Middle frontal gyrus (tissue), 1 donor: ENCODE data around the gene GPR162.

Source experiments
- DNase-seq: peaks from one replicate; pipeline ENCODE4 v3.0.0-alpha.2; 2015; ENCODE audit warnings: low spot score; ENCODE audit errors: extremely low spot score

The GPR162 gene

DNA sequence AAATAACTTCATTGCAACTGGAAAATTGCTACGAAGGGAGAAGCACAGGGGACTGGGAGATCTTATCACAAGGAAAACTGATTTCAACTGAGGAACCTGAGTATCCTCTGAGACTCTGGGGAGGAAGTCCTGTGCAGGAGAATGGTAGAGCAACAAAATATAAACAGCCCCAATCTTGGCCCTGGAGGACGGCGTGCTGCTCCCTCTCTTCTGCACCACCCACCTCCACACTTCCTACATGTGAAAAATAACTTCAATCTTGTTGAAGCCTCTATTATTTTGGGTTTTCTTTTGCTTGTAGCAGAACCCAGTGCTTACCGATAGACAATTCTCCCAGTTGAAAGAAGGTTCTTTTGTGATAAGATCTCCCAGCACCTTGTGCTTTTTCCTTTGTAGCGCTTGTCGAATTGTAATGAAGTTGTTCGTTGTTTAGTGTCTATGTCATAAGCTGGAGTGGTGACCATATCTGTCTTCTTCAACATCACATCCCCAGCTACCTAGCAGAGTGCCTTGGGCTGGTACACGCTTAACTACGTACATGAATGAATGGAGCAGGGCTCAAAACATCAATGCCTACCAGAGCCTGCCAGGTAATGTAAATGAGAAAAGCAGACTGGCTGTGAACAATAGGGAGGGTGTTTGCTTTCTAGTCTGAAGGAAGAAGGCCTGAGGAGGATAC, 35.1 kb upstream of the GPR162 start:
- no peak for DNase-seq

DNA sequence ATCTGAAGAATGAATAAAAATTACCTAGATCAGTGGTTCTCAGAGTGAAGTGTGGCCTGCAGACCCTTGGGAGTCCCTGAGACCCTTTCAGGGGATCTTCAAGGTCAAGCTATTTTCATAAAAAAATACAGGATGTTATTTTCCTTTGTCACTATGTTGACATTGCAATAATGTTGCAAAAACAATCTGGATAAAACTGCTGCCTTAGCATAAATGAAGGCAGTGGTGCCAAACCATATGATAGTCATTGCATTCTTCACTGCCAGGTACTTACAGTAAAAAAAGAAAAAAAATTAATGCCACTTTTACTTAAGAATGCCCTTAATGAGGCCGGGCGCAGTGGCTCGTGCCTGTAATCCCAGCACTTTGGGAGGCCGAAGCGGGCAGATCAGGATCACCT, 34.3 kb upstream of the GPR162 start:
- DNase-seq, result no peak

- no peak for DNase-seq
Measured at GRCh38 chr12:6788972-6789924, 32.4 kb upstream of the GPR162 start, which contains the start of gene CD4. TSS of gene CD4 (plus strand) at chr12:6789528. CDS start at chr12:6800139, 10,611 bp downstream.

DNA sequence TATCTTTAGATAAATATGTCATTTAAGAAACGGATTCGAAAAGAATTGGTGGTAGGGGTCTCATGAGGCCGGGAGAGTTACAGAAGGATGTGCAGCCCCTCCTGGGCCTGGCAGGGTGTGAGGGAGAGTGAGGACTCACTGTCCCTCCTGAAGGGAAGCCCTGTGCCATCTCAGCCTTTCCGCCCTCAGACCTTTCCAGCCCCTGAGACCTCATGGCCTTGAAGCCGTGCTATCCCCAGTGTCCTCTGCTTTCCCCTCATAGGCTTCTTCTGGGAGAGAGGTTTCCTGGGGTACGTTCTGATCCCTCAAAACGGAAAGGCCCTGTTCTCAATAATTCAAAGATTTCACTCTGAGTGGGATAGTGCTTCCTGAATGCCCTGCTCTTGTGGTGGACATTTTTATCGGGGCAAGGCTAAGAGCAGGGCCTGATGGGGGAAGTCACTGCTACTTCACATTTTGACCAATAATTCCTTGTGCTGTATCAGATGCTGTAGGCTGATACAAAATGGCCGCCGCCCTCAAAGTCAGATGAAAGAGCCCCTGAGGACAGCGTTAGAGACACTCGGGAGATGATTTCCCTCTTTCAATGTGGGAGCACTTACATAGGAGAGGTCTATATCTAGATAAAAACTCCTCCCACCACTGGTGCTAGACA, 31.0 kb upstream of the GPR162 start:
- DNase-seq, result no peak

GRCh38 chr12:6791931-6792520, 29.6 kb upstream of the GPR162 start:
- DNase-seq, result no peak

DNA sequence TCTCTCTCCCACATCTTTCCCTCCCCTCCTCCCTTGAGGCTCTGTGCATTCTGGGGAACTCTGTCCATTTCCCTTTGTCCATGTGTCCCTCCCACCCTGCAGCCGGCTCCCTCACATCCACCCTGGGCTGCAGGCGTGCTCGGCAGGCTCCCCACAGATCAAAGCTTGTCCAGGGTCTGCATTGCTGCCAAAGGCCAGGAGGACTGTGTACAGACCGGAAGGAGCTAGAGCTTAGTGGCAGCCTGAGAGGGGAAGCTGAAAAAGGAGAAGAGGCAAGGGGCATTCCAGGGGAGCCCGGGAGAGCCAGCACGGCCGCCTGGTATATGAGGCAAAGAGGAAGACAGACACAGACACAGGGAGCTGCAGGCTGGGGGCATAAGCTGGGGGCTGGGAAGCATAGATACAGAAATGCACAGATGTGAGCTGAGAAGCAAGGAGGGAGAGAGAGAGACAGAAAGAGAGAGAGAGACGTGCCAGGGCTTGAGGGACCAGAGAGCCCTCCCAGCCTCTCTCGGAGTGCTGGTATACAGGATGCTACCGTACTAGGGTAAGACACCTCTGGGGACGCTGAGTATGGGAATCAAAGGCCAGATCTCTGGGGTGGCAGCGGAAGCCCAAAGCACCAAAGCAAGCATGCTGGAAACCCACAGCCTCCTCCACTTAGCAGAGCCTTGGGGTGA, 29.0 kb upstream of the GPR162 start:
- DNase-seq, result peak; percentile 7

- DNase-seq, result no peak
Measured at GRCh38 chr12:6795088-6795487, 26.5 kb upstream of the GPR162 start.

DNA sequence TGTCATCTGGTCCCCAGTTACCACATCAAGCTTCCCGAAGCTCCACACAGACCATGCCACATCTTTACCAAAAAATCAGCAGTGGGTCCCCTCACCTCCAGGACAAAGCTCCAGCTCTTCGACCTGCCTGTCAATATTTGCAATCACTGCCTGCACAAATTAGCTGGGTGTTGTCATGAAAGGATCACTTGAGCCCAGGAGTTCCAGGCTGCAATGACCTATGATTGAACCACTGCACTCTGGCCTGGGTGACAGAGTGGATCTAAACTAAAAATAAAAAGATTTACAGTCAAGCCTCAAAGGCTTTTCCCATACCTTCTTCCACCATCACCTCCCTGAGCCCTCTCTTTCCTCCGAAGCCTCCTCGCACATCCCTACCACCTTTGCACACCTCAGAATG, 25.0 kb upstream of the GPR162 start:
- no peak for DNase-seq

DNA sequence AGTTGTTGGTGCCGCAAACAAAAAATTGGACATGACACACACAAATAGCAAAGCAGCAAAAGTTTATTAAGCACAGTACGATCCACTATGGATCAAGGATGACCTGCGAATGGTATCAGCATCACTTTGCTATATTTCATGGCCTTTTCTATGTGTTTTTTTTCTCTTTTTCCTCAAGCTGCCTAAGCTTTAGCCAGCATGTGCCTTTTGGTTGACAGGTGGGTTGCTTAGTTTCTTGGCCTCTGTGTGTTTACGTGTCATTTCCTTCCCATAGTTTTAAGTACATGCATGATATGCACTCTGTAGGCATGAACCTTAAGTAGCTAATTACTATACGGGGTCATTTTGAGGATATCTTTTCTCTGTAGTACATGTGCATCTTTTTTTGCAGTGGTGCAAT, 22.5 kb upstream of the GPR162 start:
- no peak for DNase-seq

DNA sequence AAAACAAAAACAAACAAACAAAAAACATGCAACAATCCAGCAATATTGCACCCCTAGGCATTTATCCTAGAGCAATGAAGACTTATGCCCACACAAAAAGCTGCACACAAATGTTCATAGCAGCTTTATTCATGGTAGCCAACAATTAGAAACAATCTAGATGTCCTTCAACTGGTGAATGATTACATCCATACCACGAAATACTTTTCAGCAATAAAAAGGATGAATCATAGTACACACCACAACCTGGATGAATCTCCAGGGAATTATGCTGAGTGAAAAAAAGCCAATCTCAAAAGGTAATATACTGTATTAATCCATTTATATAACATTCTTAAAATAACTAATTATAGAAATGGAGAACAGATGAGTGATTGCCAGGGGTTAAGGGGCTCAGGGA, 14.5 kb upstream of the GPR162 start:
- no peak for DNase-seq

GRCh38 chr12:6809056-6809455, 12.6 kb upstream of the GPR162 start:
- DNase-seq, result no peak

DNA sequence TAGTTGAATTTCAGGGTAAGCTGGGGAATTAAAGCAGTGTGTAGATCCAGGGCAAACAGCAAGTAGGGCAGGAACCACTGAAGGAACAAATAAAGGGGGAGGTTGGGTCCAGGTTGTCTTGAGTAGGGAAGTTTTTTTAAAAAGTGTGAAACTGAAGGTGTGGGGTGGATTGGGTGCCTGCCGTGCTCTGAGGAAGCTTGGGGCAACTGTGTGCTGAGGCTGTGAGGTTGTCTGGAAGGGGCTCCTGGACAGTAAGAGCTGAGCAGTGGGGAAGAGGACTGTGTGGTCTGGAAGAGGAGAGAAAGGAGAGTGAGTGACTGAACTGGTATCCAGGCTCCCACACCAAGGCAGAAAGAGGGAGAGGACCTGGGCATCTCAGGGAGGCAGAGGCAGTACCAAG, 10.9 kb upstream of the GPR162 start:
- no peak for DNase-seq

- DNase-seq, result no peak
Measured at GRCh38 chr12:6813363-6813762, 8.3 kb upstream of the GPR162 start.

GRCh38 chr12:6816598-6816997, 5.0 kb upstream of the GPR162 start:
- DNase-seq, result no peak

DNA sequence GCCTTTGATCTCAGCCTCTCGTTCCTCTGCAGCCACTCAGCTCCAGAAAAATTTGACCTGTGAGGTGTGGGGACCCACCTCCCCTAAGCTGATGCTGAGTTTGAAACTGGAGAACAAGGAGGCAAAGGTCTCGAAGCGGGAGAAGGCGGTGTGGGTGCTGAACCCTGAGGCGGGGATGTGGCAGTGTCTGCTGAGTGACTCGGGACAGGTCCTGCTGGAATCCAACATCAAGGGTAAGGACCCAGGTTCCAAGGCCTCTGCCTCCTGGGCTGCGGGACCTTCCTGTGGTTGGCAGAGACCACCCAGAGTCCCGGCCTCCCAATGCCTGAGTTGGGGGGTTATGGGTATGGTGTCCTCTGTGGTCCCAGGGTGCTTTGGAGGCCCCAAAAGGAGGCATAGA, 4.5 kb upstream of the GPR162 start:
- no peak for DNase-seq

- no peak for DNase-seq
Measured at GRCh38 chr12:6817662-6818157, 3.9 kb upstream of the GPR162 start.

DNA sequence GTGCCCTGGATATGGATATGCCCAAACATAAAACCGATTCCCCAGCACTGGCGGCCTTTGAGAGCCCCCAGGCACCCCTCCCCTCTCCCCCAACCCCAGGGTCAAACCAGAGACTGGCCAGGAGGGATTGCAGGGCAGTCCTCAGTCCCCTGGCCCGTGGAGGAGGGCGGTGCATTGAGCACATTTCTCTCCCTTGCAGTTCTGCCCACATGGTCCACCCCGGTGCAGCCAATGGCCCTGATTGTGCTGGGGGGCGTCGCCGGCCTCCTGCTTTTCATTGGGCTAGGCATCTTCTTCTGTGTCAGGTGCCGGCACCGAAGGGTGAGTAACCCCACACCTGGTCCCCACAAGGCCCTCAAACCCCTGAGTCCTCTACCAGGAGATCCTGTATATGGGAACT, 3.4 kb upstream of the GPR162 start:
- DNase-seq, result no peak

DNA sequence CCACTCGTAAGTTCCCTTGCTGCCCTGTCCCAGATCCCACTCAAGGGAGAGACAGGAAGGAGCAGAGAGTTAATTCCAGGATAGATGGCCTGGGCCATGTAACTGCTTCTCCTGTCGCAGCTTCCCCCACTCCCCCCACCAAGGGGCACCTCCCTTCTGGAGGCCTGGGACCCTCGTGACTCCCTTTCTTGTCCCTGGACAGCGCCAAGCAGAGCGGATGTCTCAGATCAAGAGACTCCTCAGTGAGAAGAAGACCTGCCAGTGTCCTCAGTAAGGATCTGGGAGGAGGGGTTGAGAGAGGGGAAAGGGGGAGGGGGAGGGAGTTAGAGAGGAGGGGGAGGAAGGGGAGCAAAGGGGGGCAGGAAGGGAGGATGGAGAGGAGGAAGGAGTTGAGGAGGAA, 3.0 kb upstream of the GPR162 start:
- no peak for DNase-seq

DNA sequence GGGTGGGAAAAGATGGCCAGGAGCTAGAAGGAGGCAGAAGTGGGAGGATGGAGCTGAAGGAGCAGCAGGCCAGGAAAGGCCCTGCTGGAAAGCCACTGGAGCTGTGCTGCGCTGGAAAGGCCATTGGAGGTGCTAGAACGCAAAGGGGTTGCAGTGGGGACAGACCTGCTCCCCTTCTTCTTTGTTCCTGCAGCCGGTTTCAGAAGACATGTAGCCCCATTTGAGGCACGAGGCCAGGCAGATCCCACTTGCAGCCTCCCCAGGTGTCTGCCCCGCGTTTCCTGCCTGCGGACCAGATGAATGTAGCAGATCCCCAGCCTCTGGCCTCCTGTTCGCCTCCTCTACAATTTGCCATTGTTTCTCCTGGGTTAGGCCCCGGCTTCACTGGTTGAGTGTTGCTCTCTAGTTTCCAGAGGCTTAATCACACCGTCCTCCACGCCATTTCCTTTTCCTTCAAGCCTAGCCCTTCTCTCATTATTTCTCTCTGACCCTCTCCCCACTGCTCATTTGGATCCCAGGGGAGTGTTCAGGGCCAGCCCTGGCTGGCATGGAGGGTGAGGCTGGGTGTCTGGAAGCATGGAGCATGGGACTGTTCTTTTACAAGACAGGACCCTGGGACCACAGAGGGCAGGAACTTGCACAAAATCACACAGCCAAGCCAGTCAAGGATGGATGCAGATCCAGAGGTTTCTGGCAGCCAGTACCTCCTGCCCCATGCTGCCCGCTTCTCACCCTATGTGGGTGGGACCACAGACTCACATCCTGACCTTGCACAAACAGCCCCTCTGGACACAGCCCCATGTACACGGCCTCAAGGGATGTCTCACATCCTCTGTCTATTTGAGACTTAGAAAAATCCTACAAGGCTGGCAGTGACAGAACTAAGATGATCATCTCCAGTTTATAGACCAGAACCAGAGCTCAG, 2.3 kb upstream of the GPR162 start:
- no peak for DNase-seq

GRCh38 chr12:6820166-6820565, 1.5 kb upstream of the GPR162 start:
- DNase-seq, result no peak
